IMR-90 (cell line): Measurements from ENCODE around the gene DNAJC11. TPM values are rescaled to one million over a fixed set of nuclear protein-coding genes. Genes with fewer than 3 reads are reported as not detected.
A peak's percentile ranks its signal among the peaks of the same experiment; 100 is the strongest.

ENCODE experiments used
- ATAC-seq: fragments of 200-7000 bp; cut with Tn5 transposase; 2 replicates; pipeline ENCODE4 v1.9.1; 2020; ENCODE audit warnings: low read depth, mild to moderate bottlenecking, moderate library complexity
- BruUV-seq: library from RNA; stranded (reverse); fragments of 400-500 nt; replicated peaks from 2 replicates; lab custom pipeline; 2021; lab: Mats Ljungman, UMichigan
- CTCF ChIA-PET: fragments of 300-600 bp; formaldehyde crosslinking; extraction: SDS; loops from one replicate; lab custom pipeline; 2021; ENCODE audit warnings: antibody characterized with exemption; lab: Yijun Ruan, JAX
- POLR2A ChIA-PET: fragments of 300-600 bp; sonication (Branson Sonifier 250); formaldehyde crosslinking; loops from one replicate; lab custom pipeline; 2022; ENCODE audit warnings: antibody characterized with exemption; ENCODE audit not compliant: unreplicated experiment; lab: Charles Lee
- DNase-seq: peaks from one replicate; pipeline ENCODE4 v3.0.0; 2013
- H2AFZ ChIP-seq: replicated peaks from 2 replicates; pipeline ENCODE3; 2013; ENCODE audit warnings: low read length, mild to moderate bottlenecking; ENCODE audit not compliant: poor library complexity
- H2AK5ac ChIP-seq: 2 replicates; pipeline ENCODE4 v1.6.1; 2013; ENCODE audit warnings: low read depth, low read length, inconsistent platforms
- H2AK9ac ChIP-seq: replicated peaks from 2 replicates; pipeline ENCODE3; 2013; ENCODE audit warnings: mild to moderate bottlenecking, low read depth, low read length, moderate library complexity; ENCODE audit not compliant: poor library complexity
- H2BK120ac ChIP-seq: 2 replicates; pipeline ENCODE4 v1.6.1; 2013; ENCODE audit warnings: low read depth, low read length, inconsistent platforms
- H2BK15ac ChIP-seq: 3 replicates; pipeline ENCODE4 v1.6.1; 2013; ENCODE audit warnings: low read depth, low read length, inconsistent platforms
- H2BK20ac ChIP-seq: 2 replicates; pipeline ENCODE4 v1.6.1; 2013; ENCODE audit warnings: low read depth, mild to moderate bottlenecking, inconsistent platforms, low read length, moderate library complexity
- H2BK5ac ChIP-seq: 2 replicates; pipeline ENCODE4 v1.6.1; 2013; ENCODE audit warnings: mild to moderate bottlenecking, low read depth, low read length, inconsistent platforms; ENCODE audit not compliant: poor library complexity, severe bottlenecking
- H3K14ac ChIP-seq: replicated peaks from 2 replicates; pipeline ENCODE4 v1.6.1; 2013; ENCODE audit warnings: low read depth, low read length, inconsistent platforms
- H3K18ac ChIP-seq: 2 replicates; pipeline ENCODE4 v1.6.1; 2013; ENCODE audit warnings: low read depth, low read length, control low read depth
- H3K23ac ChIP-seq: 2 replicates; pipeline ENCODE4 v1.6.1; 2013; ENCODE audit warnings: low read depth, low read length, inconsistent platforms
- H3K27ac ChIP-seq: 2 replicates; pipeline ENCODE4 v1.5.1; 2013; ENCODE audit warnings: mild to moderate bottlenecking, control low read depth, low read length; ENCODE audit not compliant: insufficient read depth
- H3K27me3 ChIP-seq: 2 replicates; pipeline ENCODE4 v1.6.1; 2013; ENCODE audit warnings: low read length; ENCODE audit not compliant: control insufficient read depth, insufficient read depth
- H3K36me3 ChIP-seq: 2 replicates; pipeline ENCODE4 v1.6.1; 2013; ENCODE audit warnings: low read length, mixed read lengths; ENCODE audit not compliant: control insufficient read depth, insufficient read depth
- H3K4ac ChIP-seq: 2 replicates; pipeline ENCODE4 v1.6.1; 2013; ENCODE audit warnings: low read depth, low read length, inconsistent platforms
- H3K4me1 ChIP-seq: 2 replicates; pipeline ENCODE4 v1.6.1; 2013; ENCODE audit warnings: low read length, mixed read lengths; ENCODE audit not compliant: control insufficient read depth, insufficient read depth
- H3K4me2 ChIP-seq: 2 replicates; pipeline ENCODE4 v1.6.1; 2013; ENCODE audit warnings: low read depth, mild to moderate bottlenecking, control low read depth, low read length, moderate library complexity
- H3K4me3 ChIP-seq: 2 replicates; pipeline ENCODE4 v1.5.1; 2013; ENCODE audit warnings: low read depth, mild to moderate bottlenecking, control low read depth, low read length, moderate library complexity; ENCODE audit not compliant: insufficient read depth
- H3K56ac ChIP-seq: 2 replicates; pipeline ENCODE4 v1.6.1; 2013; ENCODE audit warnings: low read length, inconsistent platforms; ENCODE audit not compliant: insufficient read depth; ENCODE audit errors: extremely low read depth
- H3K79me1 ChIP-seq, 2 experiments: 2 replicates each; pipeline ENCODE4 v1.6.1; 2013; ENCODE audit warnings: low read length in 2 of 2, inconsistent platforms in 1 of 2, low read depth in 1 of 2
- H3K9ac ChIP-seq: 2 replicates; pipeline ENCODE4 v1.6.1; 2013; ENCODE audit warnings: low read depth, low read length, control low read depth
- H3K9me1 ChIP-seq: 2 replicates; pipeline ENCODE4 v1.6.1; 2013; ENCODE audit warnings: low read length, inconsistent platforms; ENCODE audit not compliant: insufficient read depth
- H3K9me3 ChIP-seq: 2 replicates; pipeline ENCODE4 v1.6.1; 2013; ENCODE audit warnings: low read length; ENCODE audit not compliant: control insufficient read depth, insufficient read depth
- H4K20me1 ChIP-seq: 2 replicates; pipeline ENCODE4 v1.6.1; 2013; ENCODE audit warnings: low read length, inconsistent platforms; ENCODE audit not compliant: insufficient read depth
- H4K5ac ChIP-seq: 2 replicates; pipeline ENCODE4 v1.6.1; 2013; ENCODE audit warnings: mild to moderate bottlenecking, low read depth, low read length, control low read depth
- H4K8ac ChIP-seq, 2 experiments: 2 replicates each; pipeline ENCODE4 v1.6.1; 2013; ENCODE audit warnings: low read depth in 2 of 2, low read length in 2 of 2, control low read depth in 1 of 2, inconsistent platforms in 1 of 2
- H4K91ac ChIP-seq: 2 replicates; pipeline ENCODE4 v1.6.1; 2013; ENCODE audit warnings: low read depth, low read length, inconsistent platforms; ENCODE audit not compliant: insufficient read depth
- BHLHE40 ChIP-seq: fragments of 150-350 bp; IDR thresholded peaks from 2 replicates; pipeline ENCODE4 v1.6.1; 2016; ENCODE audit warnings: mild to moderate bottlenecking, low read depth, low read length
- CEBPB ChIP-seq: IDR thresholded peaks from 2 replicates; pipeline ENCODE4 v1.6.1; 2012; ENCODE audit warnings: low read depth, low read length, improper control_type of control experiment
- CHD1 ChIP-seq: IDR thresholded peaks from 2 replicates; pipeline ENCODE4 v1.6.1; 2012; ENCODE audit warnings: low read depth, low read length, improper control_type of control experiment
- CTCF ChIP-seq: conservative IDR thresholded peaks from 2 replicates; pipeline ENCODE4 v1.5.1; 2012; ENCODE audit warnings: mild to moderate bottlenecking, low read depth, low read length, improper control_type of control experiment
- MAZ ChIP-seq: IDR thresholded peaks from 2 replicates; pipeline ENCODE4 v1.6.1; 2012; ENCODE audit warnings: low read depth, mild to moderate bottlenecking, low read length, improper control_type of control experiment, moderate library complexity, borderline replicate concordance
- RCOR1 ChIP-seq: IDR thresholded peaks from 2 replicates; pipeline ENCODE4 v1.6.1; 2012; ENCODE audit warnings: mild to moderate bottlenecking, low read length, improper control_type of control experiment; ENCODE audit not compliant: insufficient replicate concordance
- SMC3 ChIP-seq: fragments of 150-350 bp; IDR thresholded peaks from 2 replicates; pipeline ENCODE4 v1.6.1; 2016; ENCODE audit warnings: low read depth, mild to moderate bottlenecking, antibody characterized with exemption, low read length, moderate library complexity
- WGBS, 2 experiments: methylation state at CpG; one replicate each; pipeline versions ENCODE4 v1.1.5 to v1.1.7; 2013; ENCODE audit warnings: missing lambda C conversion rate in 2 of 2; ENCODE audit not compliant: insufficient read length in 1 of 2; ENCODE audit errors: extremely low coverage in 2 of 2; 5-methylcytosine and 5-hydroxymethylcytosine counted together
- dilution Hi-C: fragments of 300-500 bp; cut with HindIII; formaldehyde crosslinking; loops from one replicate; pipeline ENCODE4 v1.14.3; 2018; ENCODE audit warnings: low sequenced_read_pairs; ENCODE audit not compliant: unreplicated experiment
- in situ Hi-C: fragments of 300-500 bp; cut with MboI; formaldehyde crosslinking; loops from 3 replicates; pipeline ENCODE4 v1.14.3; 2019; ENCODE audit warnings: low sequenced_read_pairs, inconsistent platforms, mixed read lengths
- intact Hi-C: fragments of 100-400 bp; cut with micrococcal nuclease; formaldehyde crosslinking; loops from 2 replicates; pipeline ENCODE4 v1.10.0; 2022
- polyA plus RNA-seq, 3 experiments: library from polyadenylated mRNA; depleted of rRNA; stranded (reverse); fragments of >200 nt; gene quantifications; 2 replicates each; pipeline ENCODE4 v1.2.3, GENCODE V29; 2012; ENCODE audit warnings: low replicate concordance in 1 of 3
- total RNA-seq: library from RNA; depleted of rRNA; stranded (reverse); fragments of >200 nt; gene quantifications from 2 replicates; pipeline ENCODE4 v1.2.3, GENCODE V29; 2012

The DNAJC11 gene
- total and polyA plus RNA-seq, 2 of the 4 experiments (the other 2 are of a cell fraction), result 38.7 to 48.5 TPM

GRCh38 chr1:6638226-6638625, 63.4 kb downstream of the DNAJC11 start:
- H4K5ac ChIP-seq, result no peak overlapping the region
- DNase-seq (peak; percentile 80), ATAC-seq (peak; percentile 46)
- no peak overlapping the region for H3K27ac ChIP-seq
- ChIA-PET CTCF (no interaction called here), POLR2A (no interaction called here)
- no peak overlapping the region for H4K91ac ChIP-seq
- no peak overlapping the region for H3K14ac ChIP-seq
- H3K79me1 ChIP-seq, result peaks cover 0 to 8% of the 10 kb centered on the region in 2 experiments; a peak in 1 of 4 replicates
- H3K56ac ChIP-seq, result no peak overlapping the region
- dilution Hi-C loops (no loop called here), intact Hi-C loops (loop anchor here (5.0 kb wide), 1 partner anchor 1009 kb away; no protein-coding TSS in a partner anchor), in situ Hi-C loops (no loop called here)
- no peak overlapping the region; a peak in 1 of 4 replicates for H4K8ac ChIP-seq
- H4K20me1 ChIP-seq, result peaks cover 11% of the 10 kb centered on the region; the same call in 1 of the 2 replicates
- H2BK15ac ChIP-seq, result no peak overlapping the region
- H3K9ac ChIP-seq, result no peak overlapping the region
- H3K9me1 ChIP-seq, result peaks cover 2% of the 10 kb centered on the region; the same call in 1 of the 2 replicates
- H2BK5ac ChIP-seq, result no peak overlapping the region
- H3K23ac ChIP-seq, result no peak overlapping the region
- H3K4ac ChIP-seq, result no peak overlapping the region
- H3K27me3 ChIP-seq, result no peaks in the 10 kb centered on the region
- no peak overlapping the region for H2BK20ac ChIP-seq
- no peak overlapping the region for H3K4me2 ChIP-seq
- no peak overlapping the region for H2AK5ac ChIP-seq
- H3K4me1 ChIP-seq, result peaks cover 2% of the 10 kb centered on the region; the same call in 1 of the 2 replicates
- TF ChIP-seq CEBPB (no peak), SMC3 (no peak), CTCF (no peak), BHLHE40 (no peak), MAZ (no peak), RCOR1 (no peak), CHD1 (no peak)
- H2AFZ ChIP-seq, result peak overlapping the region; percentile 70
- H3K9me3 ChIP-seq, result no peaks in the 10 kb centered on the region
- H3K4me3 ChIP-seq, result no peak overlapping the region
- BruUV-seq, result no TSS peak
- H3K18ac ChIP-seq, result no peak overlapping the region
- peak overlapping the region; percentile 81 for H2AK9ac ChIP-seq
- H3K36me3 ChIP-seq, result peaks cover 63% of the 10 kb centered on the region
- H2BK120ac ChIP-seq, result no peak overlapping the region
- 80% methylated on average over 1 of the region's 18 CpGs; no CpG with 5 or more reads in 1 of the 2 experiments for WGBS, 2 experiments
